ENCODE measurements around the gene ANKFN1. TPM values are rescaled to one million over a fixed set of nuclear protein-coding genes. Genes with fewer than 3 reads are reported as not detected.

Gene ANKFN1
- total and polyA plus RNA-seq, 2 of the 13 experiments (the other 11 are each of a cell fraction or from before 2014, with no cell fraction given) = not detected

GRCh38 chr17:56158915-56159825 lies 5.9 kb downstream of the ANKFN1 start:
- no peak for DNase-seq (ENCODE audit: low spot score)
- Histone ChIP-seq H4K20me1 (ENCODE audit: insufficient read depth, low read length) (no peaks in the 10 kb centered on the region), H3K9ac (ENCODE audit: insufficient read depth, low read depth, low read length) (no peak overlapping the region), H3K4me3 (replicated peaks in 1 of 3; ENCODE audit: insufficient read depth in 1 of 3, low read depth in 2 of 3, low read length in 3 of 3) (no peak overlapping the region), H3K27me3 (ENCODE audit: control insufficient read depth in 1 of 2, insufficient read depth in 2 of 2, low read length in 2 of 2) (no peaks in the 10 kb centered on the region; a peak in 1 of 5 replicates), H3K27ac (ENCODE audit: extremely low read length, insufficient read depth, low read length) (no peak overlapping the region), H3K79me2 (ENCODE audit: insufficient read depth, low read length) (no peaks in the 10 kb centered on the region), H2AFZ (ENCODE audit: low read length) (no peak overlapping the region), H3K4me2 (ENCODE audit: low read depth, low read length) (no peak overlapping the region), H3K4me1 (ENCODE audit: insufficient read depth, low read length) (no peaks in the 10 kb centered on the region), H3K36me3 (replicated peaks in 1 of 2; ENCODE audit: control insufficient read depth in 1 of 2, insufficient read depth in 2 of 2, low read length in 2 of 2) (no peaks in the 10 kb centered on the region), H3K9me3 (ENCODE audit: low read length) (no peaks in the 10 kb centered on the region)
- CTCF ChIA-PET (ENCODE audit: low intra/inter-chr PET ratio, low total read pairs) = no interaction called here
- ATAC-seq = no peak
- BruUV-seq (replicated peaks) = no TSS peak
- POLR2A ChIA-PET = no interaction called here
- FAIRE-seq = no peak
- TF ChIP-seq SMC3 (IDR thresholded peaks at IDR 0.05; ENCODE audit: low read length) = no peak
- TF ChIP-seq KLF11 (CRISPR knock-in tag; IDR thresholded peaks at IDR 0.05) = no peak
- 27% methylated on average over 4 of the region's 4 CpGs for WGBS (ENCODE audit: low lambda C conversion rate)
- in situ Hi-C loops (cut with HindIII; ENCODE audit: extremely low pct_ligation_motif_present, low pct_unique_long_range_greater_than_20kb) = no loop called here
- intact Hi-C loops (cut with micrococcal nuclease; ENCODE audit: unreplicated experiment) = no loop called here

GRCh38 chr17:56159826-56160380 lies 6.6 kb downstream of the ANKFN1 start:
- Histone ChIP-seq H3K27ac (ENCODE audit: extremely low read length, insufficient read depth, low read length) (no peak overlapping the region), H3K4me3 (replicated peaks in 1 of 3; ENCODE audit: insufficient read depth in 1 of 3, low read depth in 2 of 3, low read length in 3 of 3) (no peak overlapping the region), H2AFZ (ENCODE audit: low read length) (no peak overlapping the region), H3K4me2 (ENCODE audit: low read depth, low read length) (no peak overlapping the region), H4K20me1 (ENCODE audit: insufficient read depth, low read length) (no peaks in the 10 kb centered on the region), H3K79me2 (ENCODE audit: insufficient read depth, low read length) (no peaks in the 10 kb centered on the region), H3K9ac (ENCODE audit: insufficient read depth, low read depth, low read length) (no peak overlapping the region), H3K36me3 (replicated peaks in 1 of 2; ENCODE audit: control insufficient read depth in 1 of 2, insufficient read depth in 2 of 2, low read length in 2 of 2) (no peaks in the 10 kb centered on the region), H3K9me3 (ENCODE audit: low read length) (no peaks in the 10 kb centered on the region), H3K4me1 (ENCODE audit: insufficient read depth, low read length) (no peaks in the 10 kb centered on the region), H3K27me3 (ENCODE audit: control insufficient read depth in 1 of 2, insufficient read depth in 2 of 2, low read length in 2 of 2) (no peaks in the 10 kb centered on the region; a peak in 1 of 5 replicates)
- DNase-seq (ENCODE audit: low spot score) (no peak), ATAC-seq (no peak), FAIRE-seq (no peak)
- BruUV-seq (replicated peaks) = no TSS peak
- POLR2A ChIA-PET = no interaction called here
- CTCF ChIA-PET (ENCODE audit: low intra/inter-chr PET ratio, low total read pairs) = no interaction called here
- in situ Hi-C loops (cut with HindIII; ENCODE audit: extremely low pct_ligation_motif_present, low pct_unique_long_range_greater_than_20kb) (no loop called here), intact Hi-C loops (cut with micrococcal nuclease; ENCODE audit: unreplicated experiment) (no loop called here)
- TF ChIP-seq ZNF335 (CRISPR knock-in tag; IDR thresholded peaks at IDR 0.05) = no peak
- no peak for TF ChIP-seq AKAP8 (CRISPR knock-in tag; IDR thresholded peaks at IDR 0.05)
- no peak for TF ChIP-seq ZBTB14 (CRISPR knock-in tag; IDR thresholded peaks at IDR 0.05)
- no peak for TF ChIP-seq ZNF577 (CRISPR knock-in tag; IDR thresholded peaks at IDR 0.05; ENCODE audit: borderline replicate concordance, low read depth)
- no peak for TF ChIP-seq EZH2 (conservative IDR thresholded peaks at IDR 0.05; ENCODE audit: low read depth, low read length)
- no peak for TF ChIP-seq ZNF121 (CRISPR knock-in tag; IDR thresholded peaks at IDR 0.05)
- no peak for TF ChIP-seq NR2C2 (CRISPR knock-in tag; IDR thresholded peaks at IDR 0.05; ENCODE audit: borderline replicate concordance)
- WGBS (ENCODE audit: low lambda C conversion rate) = 3% methylated on average over 1 of the region's 1 CpG

All from HepG2 (cell line).